ENCODE data around the gene LSAMP.

GRCh38 chr3:116241677-116242076, 203.6 kb downstream of the LSAMP start:
- no peak for TF ChIP-seq CTCF (IDR thresholded peaks at IDR 0.05; ENCODE audit: borderline replicate concordance, extremely low read depth, low read length, poor library complexity, severe bottlenecking)
- no peak for TF ChIP-seq EZH2 (IDR thresholded peaks at IDR 0.05; ENCODE audit: borderline replicate concordance, low read depth, low read length, severe bottlenecking)

Measured in DND-41 (cell line).